K562 (cell line): ENCODE measurements around the gene ETNK2.

Experiments
- ARID1B ChIP-seq: fragments of 450-650 bp; IDR thresholded peaks from 2 replicates; pipeline ENCODE4 v1.6.1; 2016; ENCODE audit warnings: antibody characterized with exemption, mild to moderate bottlenecking, inconsistent platforms
- CTCF ChIP-seq, 3 experiments: IDR thresholded peaks in 2 of 3; conservative IDR thresholded peaks in 1 of 3; 2 replicates each; pipeline ENCODE4 v1.5.1; 2011 to 2012; ENCODE audit warnings: low read length in 3 of 3, mild to moderate bottlenecking in 3 of 3, control low read depth in 2 of 3, improper control_type of control experiment in 1 of 3, inconsistent platforms in 1 of 3, low read depth in 1 of 3, mixed read lengths in 1 of 3, moderate library complexity in 1 of 3; ENCODE audit not compliant: insufficient read depth in 2 of 3
- KAT7 ChIP-seq: sonication (generic); formaldehyde crosslinking; IDR thresholded peaks from 2 replicates; pipeline ENCODE4 v1.8.0; 2022; ENCODE audit warnings: missing genetic modification reagents, mild to moderate bottlenecking, borderline replicate concordance
- NR0B1 ChIP-seq: fragments of 450-650 bp; IDR thresholded peaks from one replicate; pipeline ENCODE4 v1.6.1; 2018; ENCODE audit warnings: mild to moderate bottlenecking, moderate library complexity; ENCODE audit not compliant: partially characterized antibody
- POLR2A ChIP-seq: fragments of 450-650 bp; conservative IDR thresholded peaks from 2 replicates; pipeline ENCODE4 v1.6.1; 2016
- RAD21 ChIP-seq, 2 experiments: fragments of 250-450 bp in 1 of 2; fragments of 450-650 bp in 1 of 2; sonication (Bioruptor Pico) in 1 of 2; formaldehyde crosslinking in 1 of 2; IDR thresholded peaks in 1 of 2; conservative IDR thresholded peaks in 1 of 2; 2 replicates each; pipeline versions ENCODE4 v1.4.0 to v1.8.0; 2020 to 2022; ENCODE audit warnings: mild to moderate bottlenecking in 2 of 2, moderate library complexity in 1 of 2
- SIN3A ChIP-seq, 2 experiments: fragments of 150-350 bp in 1 of 2; IDR thresholded peaks; 2 replicates each; pipeline ENCODE4 v1.6.1; 2011 to 2016; ENCODE audit warnings: borderline replicate concordance in 2 of 2, low read depth in 2 of 2, low read length in 2 of 2, mild to moderate bottlenecking in 2 of 2, moderate library complexity in 2 of 2; ENCODE audit not compliant: control insufficient read depth in 1 of 2

- TF ChIP-seq SIN3A (IDR thresholded peaks at IDR 0.05; ENCODE audit: borderline replicate concordance in 2 of 2, control insufficient read depth in 1 of 2, low read depth in 2 of 2, low read length in 2 of 2) (no peak), CTCF (IDR thresholded peaks at IDR 0.05 in 2 of 3, conservative IDR thresholded peaks at IDR 0.05 in 1 of 3; ENCODE audit: insufficient read depth in 2 of 3, low read depth in 1 of 3, low read length in 3 of 3) (no peak), KAT7 (CRISPR knock-in tag) (no peak), POLR2A (no peak), ARID1B (no peak), NR0B1 (no peak), RAD21 (CRISPR knock-in tag; conservative IDR thresholded peaks at IDR 0.05 in 1 of 2, IDR thresholded peaks at IDR 0.05 in 1 of 2) (no peak)
Measured at GRCh38 chr1:204153667-204154066, 1.8 kb upstream of the ETNK2 start.
